Measurements from ENCODE around the gene MFSD12.

Gene MFSD12

GRCh38 chr19:3557461-3558248 is at the start of gene MFSD12:
Gene MFSD12 (minus strand): TSS chr19:3557586. CDS start chr19:3557403, 183 bp downstream.
- peak; percentile 92 to 96 for DNase-seq (ENCODE audit: low read depth in 2 of 2)

DNA sequence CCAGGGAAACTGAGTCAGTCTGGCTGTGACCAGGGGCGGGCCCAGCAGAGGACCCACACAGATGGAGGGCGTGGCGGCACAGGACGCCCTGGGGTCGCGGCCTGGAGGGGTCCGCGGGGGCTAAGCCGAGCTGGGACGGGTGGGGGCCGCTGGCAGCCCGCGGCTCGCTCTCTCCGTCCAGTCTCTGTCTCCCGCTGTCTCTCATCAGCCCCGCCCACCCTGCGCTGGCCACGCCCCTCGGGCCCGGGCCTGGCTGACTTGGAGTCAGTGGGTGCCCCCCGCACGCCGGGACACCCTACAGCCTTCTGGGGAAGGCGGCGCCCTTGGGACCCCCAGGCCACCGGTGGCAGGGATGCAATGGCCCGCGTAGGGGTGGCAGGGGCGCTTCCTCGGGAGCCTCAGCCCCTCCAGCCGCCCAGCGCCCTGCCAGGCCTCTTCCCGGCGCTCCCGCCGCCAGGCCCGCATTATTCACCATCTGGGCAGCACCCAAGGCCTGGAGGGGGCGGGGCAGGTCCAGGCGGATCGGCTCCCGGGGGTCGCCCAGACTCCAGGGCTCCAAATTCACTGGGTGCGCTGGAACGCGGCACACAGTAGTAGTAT is 49.4 kb upstream of the MFSD12 start, which contains the start of gene TBXA2R:
TSS of gene TBXA2R (minus strand) at position 186 of the 600 bp plus-strand sequence. CDS start 6,241 bp downstream, outside the sequence.
- DNase-seq (ENCODE audit: low read depth in 2 of 2): peak; percentile 43 to 64

- DNase-seq (ENCODE audit: low read depth in 2 of 2): peak in 1 of 2 donors; percentile 15
Measured at GRCh38 chr19:3606174-3606689, 48.8 kb upstream of the MFSD12 start.

- no peak for DNase-seq (ENCODE audit: low read depth in 2 of 2)
Measured at GRCh38 chr19:3605770-3606169, 48.4 kb upstream of the MFSD12 start.

GRCh38 chr19:3605361-3605760 is 48.0 kb upstream of the MFSD12 start:
- DNase-seq (ENCODE audit: low read depth in 2 of 2): no peak

DNA sequence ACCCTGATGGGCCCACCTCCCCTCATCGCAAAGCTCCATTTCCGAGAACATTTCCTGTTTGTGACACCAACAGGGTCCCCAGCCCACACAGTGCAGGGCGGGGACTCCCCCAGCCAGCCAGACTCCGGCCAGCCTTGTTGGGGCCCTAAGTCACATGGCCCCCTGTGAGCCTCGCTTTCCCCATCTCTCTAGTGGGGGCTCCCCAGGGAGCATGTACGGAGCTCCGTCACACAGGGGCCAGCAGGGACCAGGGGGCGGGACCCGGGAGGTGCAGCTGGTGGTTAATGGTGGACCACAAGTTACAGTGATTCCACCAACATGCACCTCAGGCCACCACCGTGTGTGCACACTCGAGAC is 47.6 kb upstream of the MFSD12 start:
- no peak for DNase-seq (ENCODE audit: low read depth in 2 of 2)

DNA sequence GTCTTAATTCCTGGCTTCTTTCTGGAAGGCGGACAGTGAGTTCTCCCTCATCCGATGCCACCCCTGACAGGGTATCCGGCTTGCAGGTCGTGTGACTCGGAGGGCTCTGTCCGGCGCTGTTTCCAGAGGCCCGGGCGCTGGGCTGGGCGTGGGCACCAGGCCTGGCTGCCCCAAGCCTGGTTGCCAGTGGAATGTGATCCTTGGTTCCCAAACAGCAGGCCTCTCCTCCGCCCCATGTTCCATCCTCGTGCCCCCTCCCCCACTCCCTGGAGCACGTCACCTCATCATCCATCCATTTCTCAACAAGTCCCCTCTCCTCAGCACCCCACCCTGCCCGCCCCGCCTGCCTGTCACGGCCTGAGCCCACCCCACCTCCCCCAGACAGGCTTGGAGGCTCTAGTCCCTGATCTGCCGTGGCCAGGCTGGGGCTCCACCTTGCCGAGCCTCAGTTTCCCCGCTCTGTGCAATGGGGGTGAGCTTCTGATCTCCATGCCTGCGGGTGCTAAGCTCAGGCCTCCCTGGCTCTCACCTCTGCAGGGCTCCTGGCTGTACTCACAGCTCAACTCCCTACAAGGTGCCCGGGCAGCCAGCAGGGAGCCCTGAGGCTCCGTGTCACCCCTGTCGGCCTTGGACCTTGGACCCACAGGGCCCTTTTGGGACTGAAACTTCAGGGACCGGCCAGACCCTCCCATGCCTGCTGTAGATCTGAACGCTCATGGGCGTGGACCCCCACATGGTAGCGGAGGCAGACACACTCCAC is 47.0 kb upstream of the MFSD12 start:
- no peak for DNase-seq (ENCODE audit: low read depth in 2 of 2)

- DNase-seq (ENCODE audit: low read depth in 2 of 2): no peak
Measured at GRCh38 chr19:3603121-3603811, 45.9 kb upstream of the MFSD12 start.

DNA sequence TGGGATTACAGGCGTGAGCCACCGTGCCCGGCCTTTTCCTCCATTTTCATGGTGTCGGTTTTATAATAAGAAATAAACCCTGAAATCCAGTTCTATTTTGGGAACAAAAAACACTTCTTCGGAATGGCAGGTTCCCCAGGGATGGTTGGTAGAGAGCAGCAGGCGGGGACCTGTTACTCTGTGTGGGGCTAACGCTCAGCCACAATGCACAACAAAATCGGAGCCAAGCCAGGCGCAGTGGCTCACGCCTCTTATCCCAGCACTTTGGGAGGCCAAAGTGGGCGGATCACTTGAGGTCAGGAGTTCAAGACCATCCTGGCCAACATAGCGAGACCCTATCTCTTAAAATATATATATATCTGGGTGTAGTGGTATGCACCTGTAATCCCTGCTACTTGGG is 43.6 kb upstream of the MFSD12 start:
- no peak for DNase-seq (ENCODE audit: low read depth in 2 of 2)

GRCh38 chr19:3599776-3600187 is 42.4 kb upstream of the MFSD12 start:
- no peak for DNase-seq (ENCODE audit: low read depth in 2 of 2)

DNA sequence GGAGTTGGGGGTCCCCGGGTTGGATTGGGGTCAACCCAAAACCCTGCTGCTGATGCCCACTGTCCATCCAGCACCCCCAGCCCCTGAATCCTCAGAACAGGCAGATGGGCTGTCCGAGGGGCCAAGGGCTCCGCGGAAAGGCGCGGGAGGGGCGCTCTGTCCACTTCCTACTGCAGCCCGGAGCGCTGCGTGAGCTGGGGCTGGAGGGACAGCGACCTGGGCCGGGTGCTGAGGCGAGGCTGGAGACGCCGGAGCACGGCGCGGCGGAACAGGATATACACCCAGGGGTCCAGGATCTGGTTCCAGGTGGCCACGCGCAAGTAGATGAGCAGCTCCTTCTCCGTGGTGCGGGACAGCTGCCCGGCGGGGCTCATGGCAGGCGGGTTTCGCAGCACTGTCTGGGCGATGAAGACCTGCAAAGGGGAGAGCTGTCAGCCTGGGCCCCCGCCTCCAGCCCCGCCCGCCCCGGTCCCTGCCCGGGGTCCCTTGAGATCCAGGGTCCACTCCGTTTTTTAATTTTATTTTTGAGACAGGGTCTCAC is 38.2 kb upstream of the MFSD12 start:
- DNase-seq (ENCODE audit: low read depth in 2 of 2): no peak

DNA sequence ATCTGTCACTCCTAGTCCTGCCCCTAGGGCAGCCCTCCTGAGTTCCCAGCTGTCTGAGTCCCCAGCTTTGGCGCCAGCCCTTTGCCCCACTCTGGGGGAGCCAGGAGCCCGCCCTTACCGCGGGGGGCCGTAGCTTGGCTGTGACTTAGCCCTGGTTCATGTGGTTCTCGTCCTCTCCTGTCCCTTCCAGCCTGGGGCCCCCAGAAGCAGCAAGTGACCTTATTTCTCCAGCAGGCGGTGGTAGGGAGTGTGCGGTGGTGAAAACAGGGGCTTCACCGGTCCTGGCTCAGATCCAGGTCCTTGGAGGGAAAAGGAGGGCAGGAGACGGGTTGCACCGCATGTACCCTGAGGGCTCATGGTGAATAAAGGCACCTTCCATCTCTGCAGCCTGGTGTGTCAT is 35.8 kb upstream of the MFSD12 start:
- DNase-seq (ENCODE audit: low read depth in 2 of 2): no peak

DNA sequence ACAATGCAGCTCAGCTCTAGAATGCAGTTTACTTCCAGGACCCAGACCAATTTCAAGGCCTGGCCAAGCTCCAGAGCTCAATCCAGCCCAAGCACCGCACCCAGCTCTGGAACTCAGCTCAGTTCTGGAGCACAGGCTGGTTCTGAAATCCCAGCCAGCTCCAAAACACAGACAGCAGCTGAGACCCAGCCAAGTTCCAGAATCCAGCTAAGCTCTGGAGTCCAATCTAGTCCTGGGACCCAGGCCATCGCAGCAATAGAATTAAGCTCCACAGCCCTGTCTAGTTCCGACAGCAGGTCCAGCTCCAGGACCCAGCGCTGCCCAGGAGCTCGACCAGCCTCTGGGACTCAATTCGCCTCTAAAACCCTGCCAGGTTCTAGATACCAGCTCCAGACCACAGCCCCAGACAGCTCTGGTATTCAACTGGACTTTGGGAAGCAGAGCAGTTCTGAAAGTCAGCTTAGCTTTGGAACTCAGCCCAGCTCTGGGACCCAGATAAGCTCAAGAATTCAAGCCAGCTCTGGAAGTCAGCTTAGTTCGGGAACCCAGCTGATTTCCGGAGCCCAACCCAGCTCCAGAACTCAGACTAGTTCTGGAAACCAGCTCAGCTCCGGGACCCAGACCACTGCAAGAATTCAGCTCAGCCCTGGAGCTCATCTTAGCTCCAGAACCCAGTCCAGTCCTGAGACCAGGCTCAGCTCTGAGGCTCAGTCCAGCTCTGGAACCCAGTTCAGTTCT is 34.7 kb upstream of the MFSD12 start:
- DNase-seq (ENCODE audit: low read depth in 2 of 2): no peak

DNA sequence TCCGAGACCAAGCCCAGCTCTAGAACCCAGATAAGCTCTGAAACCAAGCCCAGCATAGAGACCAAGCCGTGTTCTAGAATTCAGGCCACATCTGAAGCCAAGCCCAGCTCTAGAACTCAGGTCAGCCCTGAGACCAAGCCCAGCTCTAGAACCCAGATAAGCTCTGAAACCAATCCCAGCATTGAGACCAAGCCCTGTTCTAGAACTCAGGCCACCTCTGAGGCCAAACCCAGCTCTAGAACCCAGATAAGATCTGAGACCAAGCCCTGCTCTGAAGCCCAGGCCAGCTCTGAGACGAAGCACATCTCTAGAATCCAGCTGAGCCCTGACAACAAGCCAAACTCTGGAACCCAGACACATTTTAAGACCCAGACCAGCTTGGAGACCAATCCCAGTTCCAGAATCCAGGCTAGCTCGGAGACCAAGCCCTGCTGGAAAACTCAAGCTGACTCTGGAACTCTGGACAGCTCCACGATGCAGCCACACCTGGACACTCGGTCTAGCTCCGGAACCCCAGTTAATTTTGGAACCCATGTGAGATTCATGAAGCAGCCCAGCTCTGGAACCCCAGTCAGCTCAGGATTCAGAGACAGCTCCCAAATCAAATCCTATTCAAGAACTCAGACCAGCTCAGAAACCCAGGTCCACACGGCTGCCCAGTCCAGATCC is 33.7 kb upstream of the MFSD12 start:
- no peak for DNase-seq (ENCODE audit: low read depth in 2 of 2)

DNA sequence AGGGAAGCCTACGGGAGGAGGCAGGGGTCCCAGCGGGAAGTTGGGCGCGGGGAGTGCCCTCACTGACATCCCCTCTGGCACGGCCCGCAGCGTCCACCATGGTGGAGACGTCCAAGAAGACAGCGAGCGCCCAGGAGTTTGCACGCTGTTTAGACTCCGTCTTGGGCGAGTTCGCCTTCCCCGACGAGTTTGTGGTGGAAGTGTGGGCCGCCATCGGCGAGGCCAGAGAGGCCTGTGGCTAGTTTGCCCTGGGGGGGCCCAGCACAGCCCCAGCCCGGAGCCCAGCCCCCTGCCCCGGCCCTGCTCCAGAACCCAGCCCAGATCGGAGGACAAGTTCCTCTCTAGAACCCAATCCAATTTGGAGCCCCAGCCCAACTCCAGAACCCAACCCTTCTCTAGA is 32.6 kb upstream of the MFSD12 start:
- no peak for DNase-seq (ENCODE audit: low read depth in 2 of 2)

GRCh38 chr19:3589439-3589838 is 32.1 kb upstream of the MFSD12 start:
- no peak for DNase-seq (ENCODE audit: low read depth in 2 of 2)

DNA sequence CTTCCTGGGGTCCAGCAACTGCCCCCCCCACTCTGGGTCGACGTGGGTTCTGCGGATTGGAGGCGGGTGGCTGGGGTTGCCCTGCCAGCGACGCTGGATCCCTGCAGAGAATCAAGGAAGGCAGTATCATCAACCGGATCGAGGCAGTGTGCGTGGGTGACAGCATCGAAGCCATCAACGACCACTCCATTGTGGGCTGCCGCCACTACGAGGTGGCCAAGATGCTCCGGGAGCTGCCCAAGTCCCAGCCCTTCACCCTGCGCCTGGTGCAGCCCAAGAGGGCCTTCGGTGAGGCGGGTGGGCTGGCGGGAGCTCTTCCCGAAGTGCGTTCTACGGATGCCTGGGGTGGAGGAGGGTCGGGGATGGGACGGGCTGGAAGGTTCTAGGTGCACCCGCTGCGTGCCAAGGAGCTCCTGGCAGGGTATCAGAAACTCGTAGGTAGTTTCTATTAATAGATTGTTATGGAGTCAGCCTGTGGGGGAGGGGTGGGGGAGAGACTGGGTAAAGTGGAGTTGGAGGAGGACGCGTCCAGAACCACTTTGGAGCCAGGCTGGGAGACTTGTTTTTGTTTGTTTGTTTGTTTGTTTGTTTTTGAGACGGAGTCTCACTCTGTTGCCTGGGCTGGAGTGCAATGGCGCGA is 29.4 kb upstream of the MFSD12 start:
- no peak for DNase-seq (ENCODE audit: low read depth in 2 of 2)

DNA sequence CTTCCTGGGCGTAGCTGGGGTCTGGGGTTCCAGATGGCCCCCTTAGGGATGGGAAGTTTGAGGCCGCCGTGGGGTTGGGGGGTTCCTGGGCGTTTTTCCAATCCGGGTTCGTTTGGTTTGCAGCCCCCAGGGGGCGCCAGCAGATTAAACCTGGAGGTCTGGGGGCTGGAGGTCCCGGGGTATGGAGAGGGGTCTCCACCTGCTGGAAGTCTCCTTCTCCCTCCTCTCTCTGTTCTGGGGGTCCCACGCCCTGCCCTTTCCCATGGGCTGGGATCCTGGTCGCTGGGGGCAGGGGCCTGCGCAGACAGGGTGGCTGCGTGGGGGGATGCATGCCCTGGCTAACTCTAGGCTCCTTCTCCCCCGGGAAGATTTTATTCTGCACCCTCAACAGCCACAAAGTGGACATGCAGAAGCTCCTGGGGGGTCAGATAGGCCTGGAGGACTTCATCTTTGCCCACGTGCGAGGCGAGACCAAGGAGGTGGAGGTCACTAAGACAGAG is 28.8 kb upstream of the MFSD12 start:
- DNase-seq (ENCODE audit: low read depth in 2 of 2): peak; percentile 33 to 41

GRCh38 chr19:3585301-3586126 is 28.1 kb upstream of the MFSD12 start, which contains the start of gene GIPC3:
Gene GIPC3 (plus strand): TSS chr19:3585478. CDS start chr19:3585598, 120 bp downstream.
- DNase-seq (ENCODE audit: low read depth in 2 of 2): no peak
